Neutrophil (primary cell): Measurements from ENCODE around the gene SMG5.

Experiments
- H3K27ac ChIP-seq: fragments of 200-600 bp; sonication (generic); 2 replicates; pipeline ENCODE4 v1.5.1; 2016; ENCODE audit warnings: mild to moderate bottlenecking, moderate library complexity
- H3K27me3 ChIP-seq: fragments of 200-600 bp; sonication (generic); 2 replicates; pipeline ENCODE4 v1.6.0; 2016; ENCODE audit warnings: mild to moderate bottlenecking
- H3K36me3 ChIP-seq: fragments of 200-600 bp; sonication (generic); 2 replicates; pipeline ENCODE4 v1.5.1; 2017
- H3K4me1 ChIP-seq, 2 experiments: fragments of 200-600 bp in 1 of 2; sonication (generic) in 1 of 2; 1 replicate in 1 of 2; 2 replicates in 1 of 2; pipeline versions ENCODE4 v1.5.1 to v1.6.1; 2013 to 2016; ENCODE audit warnings: low read depth in 1 of 2, low read length in 1 of 2, mild to moderate bottlenecking in 1 of 2, moderate library complexity in 1 of 2; ENCODE audit not compliant: control insufficient read depth in 1 of 2, insufficient read depth in 1 of 2
- H3K4me3 ChIP-seq, 2 experiments: fragments of 200-600 bp in 1 of 2; sonication (generic) in 1 of 2; 1 replicate in 1 of 2; 2 replicates in 1 of 2; pipeline ENCODE4 v1.5.1; 2013 to 2016; ENCODE audit warnings: low read depth in 1 of 2, low read length in 1 of 2, mild to moderate bottlenecking in 1 of 2, moderate library complexity in 1 of 2
- H3K9me3 ChIP-seq: fragments of 200-600 bp; sonication (generic); 2 replicates; pipeline ENCODE4 v1.5.1; 2016
- CTCF ChIP-seq: fragments of 200-600 bp; sonication (generic); IDR thresholded peaks from 2 replicates; pipeline ENCODE4 v1.5.1; 2016; ENCODE audit warnings: antibody characterized with exemption

Gene SMG5

GRCh38 chr1:156270314-156270713 is 12.3 kb downstream of the SMG5 start:
- Histone ChIP-seq H3K4me3 (no peak overlapping the region), H3K27ac (no peak overlapping the region), H3K4me1 (peaks cover 1 to 2% of the 10 kb centered on the region in 2 experiments), H3K9me3 (no peaks in the 10 kb centered on the region), H3K36me3 (peaks cover 97% of the 10 kb centered on the region), H3K27me3 (no peaks in the 10 kb centered on the region)
- TF ChIP-seq CTCF: no peak

GRCh38 chr1:156268336-156268735 is 14.3 kb downstream of the SMG5 start:
- Histone ChIP-seq H3K9me3 (no peaks in the 10 kb centered on the region), H3K36me3 (peaks cover 97% of the 10 kb centered on the region), H3K4me1 (no peaks in the 10 kb centered on the region), H3K27ac (no peak overlapping the region), H3K4me3 (no peak overlapping the region), H3K27me3 (no peaks in the 10 kb centered on the region)
- no peak for TF ChIP-seq CTCF

- TF ChIP-seq CTCF: no peak
- Histone ChIP-seq H3K36me3 (peaks cover 99% of the 10 kb centered on the region), H3K27me3 (no peaks in the 10 kb centered on the region), H3K4me1 (no peaks in the 10 kb centered on the region), H3K4me3 (no peak overlapping the region), H3K9me3 (no peaks in the 10 kb centered on the region), H3K27ac (no peak overlapping the region)
Observed at GRCh38 chr1:156266051-156266450, 16.6 kb downstream of the SMG5 start.

GRCh38 chr1:156263288-156263655 is 19.4 kb downstream of the SMG5 start:
- Histone ChIP-seq H3K9me3 (no peaks in the 10 kb centered on the region), H3K27ac (no peak overlapping the region), H3K4me1 (no peaks in the 10 kb centered on the region), H3K36me3 (peaks cover 99% of the 10 kb centered on the region), H3K4me3 (no peak overlapping the region), H3K27me3 (no peaks in the 10 kb centered on the region)
- TF ChIP-seq CTCF: no peak

- H3K4me1 ChIP-seq: no peaks in the 10 kb centered on the region
- peaks cover 99% of the 10 kb centered on the region for H3K36me3 ChIP-seq
- no peaks in the 10 kb centered on the region for H3K27me3 ChIP-seq
- no peak for TF ChIP-seq CTCF
- no peak overlapping the region for H3K4me3 ChIP-seq
- no peaks in the 10 kb centered on the region for H3K9me3 ChIP-seq
- H3K27ac ChIP-seq: no peak overlapping the region
Observed at GRCh38 chr1:156262461-156263287, 20.0 kb downstream of the SMG5 start.
